HG03159 (cell line): ENCODE results near the gene F13B.
"Not testable (repeated sequence)": the region's sequence is repeated elsewhere in the genome, so short reads cannot be mapped to it uniquely, and the experiment has no call there.

ENCODE experiments used
- ATAC-seq: cut with Tn5 transposase; IDR thresholded peaks from one replicate; pipeline ENCODE4 v1.9.1; 2021; ENCODE audit warnings: mild to moderate bottlenecking, moderate library complexity; ENCODE audit not compliant: unreplicated experiment

Gene F13B

GRCh38 chr1:197049100-197049499 lies 18.0 kb downstream of the F13B start:
- no peak for ATAC-seq

- ATAC-seq = no peak
Measured at GRCh38 chr1:197042676-197043341, 24.3 kb downstream of the F13B start.

GRCh38 chr1:197041486-197042353 lies 25.3 kb downstream of the F13B start:
- ATAC-seq = peak; percentile 67

GRCh38 chr1:197036861-197037260 lies 30.2 kb downstream of the F13B start:
- no peak for ATAC-seq

- not testable (repeated sequence) for ATAC-seq
Measured at GRCh38 chr1:197034631-197035339, 32.3 kb downstream of the F13B start.

- ATAC-seq = no peak
Measured at GRCh38 chr1:197029749-197030148, 37.3 kb downstream of the F13B start.

GRCh38 chr1:197027359-197027758 lies 39.7 kb downstream of the F13B start:
- no peak for ATAC-seq

- ATAC-seq = no peak
Measured at GRCh38 chr1:197024460-197024859, 42.6 kb downstream of the F13B start.

- no peak for ATAC-seq
Measured at GRCh38 chr1:197021716-197022115, 45.3 kb downstream of the F13B start.

- no peak for ATAC-seq
Measured at GRCh38 chr1:197017558-197018146, 49.4 kb downstream of the F13B start.

- no peak for ATAC-seq
Measured at GRCh38 chr1:197016751-197017150, 50.3 kb downstream of the F13B start.

- no peak for ATAC-seq
Measured at GRCh38 chr1:197013234-197013633, 53.8 kb downstream of the F13B start.

- ATAC-seq = no peak
Measured at GRCh38 chr1:197011614-197012013, 55.4 kb downstream of the F13B start.

- no peak for ATAC-seq
Measured at GRCh38 chr1:197008861-197009260, 58.2 kb downstream of the F13B start.

- ATAC-seq = no peak
Measured at GRCh38 chr1:197003132-197003531, 63.9 kb downstream of the F13B start.

- no peak for ATAC-seq
Measured at GRCh38 chr1:197001828-197002227, 65.2 kb downstream of the F13B start.

GRCh38 chr1:196997423-196997822 lies 69.6 kb downstream of the F13B start:
- no peak for ATAC-seq

GRCh38 chr1:196993916-196994315 lies 73.1 kb downstream of the F13B start:
- ATAC-seq = no peak

GRCh38 chr1:196991919-196992651 lies 75.0 kb downstream of the F13B start:
- not testable (repeated sequence) for ATAC-seq
